ENCODE results near the gene SLCO2A1. TPM values are rescaled to one million over a fixed set of nuclear protein-coding genes. Genes with fewer than 3 reads are reported as not detected.

The SLCO2A1 gene
- total and polyA plus RNA-seq, 2 of the 4 experiments (the other 2 are of a cell fraction): under 0.01 to 1.5 TPM

- Histone ChIP-seq H3K36me3 (ENCODE audit: control insufficient read depth, insufficient read depth, low read length) (no peaks in the 10 kb centered on the region), H2AFZ (replicated peaks; ENCODE audit: low read length, poor library complexity) (no peak overlapping the region), H3K27me3 (ENCODE audit: control insufficient read depth, insufficient read depth, low read length) (peaks cover 28% of the 10 kb centered on the region), H3K4me3 (ENCODE audit: insufficient read depth, low read depth, low read length) (no peak overlapping the region), H3K4ac (ENCODE audit: low read depth, low read length) (no peak overlapping the region), H4K5ac (ENCODE audit: low read depth, low read length) (no peak overlapping the region), H4K91ac (ENCODE audit: insufficient read depth, low read depth, low read length) (no peak overlapping the region), H3K9ac (ENCODE audit: low read depth, low read length) (no peak overlapping the region), H3K27ac (ENCODE audit: insufficient read depth, low read length) (no peak overlapping the region), H3K79me1 (ENCODE audit: low read depth in 1 of 2, low read length in 2 of 2) (no peaks in the 10 kb centered on the region), H3K14ac (replicated peaks; ENCODE audit: low read depth, low read length) (no peak overlapping the region), H4K20me1 (ENCODE audit: insufficient read depth, low read length) (no peaks in the 10 kb centered on the region), H3K18ac (ENCODE audit: low read depth, low read length) (no peak overlapping the region), H3K9me3 (ENCODE audit: control insufficient read depth, insufficient read depth, low read length) (no peaks in the 10 kb centered on the region), H3K56ac (ENCODE audit: extremely low read depth, insufficient read depth, low read length) (no peak overlapping the region), H2AK9ac (replicated peaks; ENCODE audit: low read depth, low read length, poor library complexity) (no peak overlapping the region), H2BK15ac (ENCODE audit: low read depth, low read length) (no peak overlapping the region), H2BK120ac (ENCODE audit: low read depth, low read length) (no peak overlapping the region), H3K4me2 (ENCODE audit: low read depth, low read length) (no peak overlapping the region), H3K23ac (ENCODE audit: low read depth, low read length) (no peak overlapping the region), H2BK5ac (ENCODE audit: low read depth, low read length, poor library complexity, severe bottlenecking) (no peak overlapping the region), H2BK20ac (ENCODE audit: low read depth, low read length) (no peak overlapping the region), H3K4me1 (ENCODE audit: control insufficient read depth, insufficient read depth, low read length) (no peaks in the 10 kb centered on the region), H2AK5ac (ENCODE audit: low read depth, low read length) (no peak overlapping the region), H4K8ac (ENCODE audit: low read depth in 2 of 2, low read length in 2 of 2) (no peak overlapping the region), H3K9me1 (ENCODE audit: insufficient read depth, low read length) (no peaks in the 10 kb centered on the region)
- TF ChIP-seq MXI1 (IDR thresholded peaks at IDR 0.05; ENCODE audit: borderline replicate concordance, low read depth, low read length): no peak
- TF ChIP-seq MAFK (IDR thresholded peaks at IDR 0.05; ENCODE audit: low read depth, low read length): no peak
- no peak for TF ChIP-seq RFX5 (IDR thresholded peaks at IDR 0.05; ENCODE audit: low read depth, low read length)
- TF ChIP-seq CHD1 (IDR thresholded peaks at IDR 0.05; ENCODE audit: low read depth, low read length): no peak
- TF ChIP-seq RAD21 (IDR thresholded peaks at IDR 0.05; ENCODE audit: low read length): no peak
- no peak for TF ChIP-seq NFE2L2 (IDR thresholded peaks at IDR 0.05; ENCODE audit: low read depth, low read length)
- TF ChIP-seq POLR2A (IDR thresholded peaks at IDR 0.05; ENCODE audit: low read depth, low read length): no peak
- no peak for TF ChIP-seq CEBPB (IDR thresholded peaks at IDR 0.05; ENCODE audit: low read depth, low read length)
- TF ChIP-seq FOS (IDR thresholded peaks at IDR 0.05; ENCODE audit: low read depth, low read length): no peak
- TF ChIP-seq, protein P1, sequence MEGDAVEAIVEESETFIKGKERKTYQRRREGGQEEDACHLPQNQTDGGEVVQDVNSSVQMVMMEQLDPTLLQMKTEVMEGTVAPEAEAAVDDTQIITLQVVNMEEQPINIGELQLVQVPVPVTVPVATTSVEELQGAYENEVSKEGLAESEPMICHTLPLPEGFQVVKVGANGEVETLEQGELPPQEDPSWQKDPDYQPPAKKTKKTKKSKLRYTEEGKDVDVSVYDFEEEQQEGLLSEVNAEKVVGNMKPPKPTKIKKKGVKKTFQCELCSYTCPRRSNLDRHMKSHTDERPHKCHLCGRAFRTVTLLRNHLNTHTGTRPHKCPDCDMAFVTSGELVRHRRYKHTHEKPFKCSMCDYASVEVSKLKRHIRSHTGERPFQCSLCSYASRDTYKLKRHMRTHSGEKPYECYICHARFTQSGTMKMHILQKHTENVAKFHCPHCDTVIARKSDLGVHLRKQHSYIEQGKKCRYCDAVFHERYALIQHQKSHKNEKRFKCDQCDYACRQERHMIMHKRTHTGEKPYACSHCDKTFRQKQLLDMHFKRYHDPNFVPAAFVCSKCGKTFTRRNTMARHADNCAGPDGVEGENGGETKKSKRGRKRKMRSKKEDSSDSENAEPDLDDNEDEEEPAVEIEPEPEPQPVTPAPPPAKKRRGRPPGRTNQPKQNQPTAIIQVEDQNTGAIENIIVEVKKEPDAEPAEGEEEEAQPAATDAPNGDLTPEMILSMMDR (conservative IDR thresholded peaks at IDR 0.05; ENCODE audit: low read depth, low read length): no peak
- TF ChIP-seq SMC3 (IDR thresholded peaks at IDR 0.05; ENCODE audit: low read depth, low read length): no peak
- no peak for TF ChIP-seq BHLHE40 (IDR thresholded peaks at IDR 0.05; ENCODE audit: low read depth, low read length)
- TF ChIP-seq, protein P2, sequence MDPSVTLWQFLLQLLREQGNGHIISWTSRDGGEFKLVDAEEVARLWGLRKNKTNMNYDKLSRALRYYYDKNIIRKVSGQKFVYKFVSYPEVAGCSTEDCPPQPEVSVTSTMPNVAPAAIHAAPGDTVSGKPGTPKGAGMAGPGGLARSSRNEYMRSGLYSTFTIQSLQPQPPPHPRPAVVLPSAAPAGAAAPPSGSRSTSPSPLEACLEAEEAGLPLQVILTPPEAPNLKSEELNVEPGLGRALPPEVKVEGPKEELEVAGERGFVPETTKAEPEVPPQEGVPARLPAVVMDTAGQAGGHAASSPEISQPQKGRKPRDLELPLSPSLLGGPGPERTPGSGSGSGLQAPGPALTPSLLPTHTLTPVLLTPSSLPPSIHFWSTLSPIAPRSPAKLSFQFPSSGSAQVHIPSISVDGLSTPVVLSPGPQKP (IDR thresholded peaks at IDR 0.05; ENCODE audit: borderline replicate concordance, low read depth, low read length): no peak
- TF ChIP-seq RCOR1 (IDR thresholded peaks at IDR 0.05; ENCODE audit: insufficient replicate concordance, low read length): no peak
- TF ChIP-seq MAZ (IDR thresholded peaks at IDR 0.05; ENCODE audit: borderline replicate concordance, low read depth, low read length): no peak
- TF ChIP-seq, protein P3, sequence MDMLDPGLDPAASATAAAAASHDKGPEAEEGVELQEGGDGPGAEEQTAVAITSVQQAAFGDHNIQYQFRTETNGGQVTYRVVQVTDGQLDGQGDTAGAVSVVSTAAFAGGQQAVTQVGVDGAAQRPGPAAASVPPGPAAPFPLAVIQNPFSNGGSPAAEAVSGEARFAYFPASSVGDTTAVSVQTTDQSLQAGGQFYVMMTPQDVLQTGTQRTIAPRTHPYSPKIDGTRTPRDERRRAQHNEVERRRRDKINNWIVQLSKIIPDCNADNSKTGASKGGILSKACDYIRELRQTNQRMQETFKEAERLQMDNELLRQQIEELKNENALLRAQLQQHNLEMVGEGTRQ (IDR thresholded peaks at IDR 0.05; ENCODE audit: low read depth, low read length): no peak
- no peak for DNase-seq
- no peak for ATAC-seq (ENCODE audit: low read depth)
- dilution Hi-C loops (cut with HindIII; ENCODE audit: low sequenced_read_pairs, unreplicated experiment): no loop called here
- intact Hi-C loops (cut with micrococcal nuclease): loop anchor here (10.0 kb wide), 1 partner anchor 470 kb away; no protein-coding TSS in a partner anchor
- no CpG with 5 or more reads among the region's 12 CpGs for WGBS, 2 experiments (ENCODE audit: extremely low coverage in 2 of 2, insufficient read length in 1 of 2)
- no TSS peak for BruUV-seq (replicated peaks)
- POLR2A ChIA-PET (ENCODE audit: unreplicated experiment): no interaction called here
- CTCF ChIA-PET: no interaction called here
- in situ Hi-C loops (cut with MboI; ENCODE audit: low sequenced_read_pairs): no loop called here
Measured at GRCh38 chr3:133914839-133915600, 114.7 kb downstream of the SLCO2A1 start.
